ENCODE results near the gene NAA16. TPM values are rescaled to one million over a fixed set of nuclear protein-coding genes. Genes with fewer than 3 reads are reported as not detected.

Gene NAA16
- total RNA-seq, 1 experiment from 2014 or later = 32.4 TPM

GRCh38 chr13:41291246-41291645 is 19.8 kb upstream of the NAA16 start:
- no peak for TF ChIP-seq CTCF (IDR thresholded peaks at IDR 0.05; ENCODE audit: insufficient read depth in 1 of 2, low read depth in 1 of 2, low read length in 1 of 2, severe bottlenecking in 1 of 2, unreplicated experiment in 1 of 2)
- Histone ChIP-seq H3K36me3 (ENCODE audit: control insufficient read depth, insufficient read depth, low read length) (no peaks in the 10 kb centered on the region), H3K9me3 (no peaks in the 10 kb centered on the region), H3K4me1 (no peaks in the 10 kb centered on the region), H3K4me3 (ENCODE audit: low read depth, low read length) (no peak overlapping the region), H3K27me3 (replicated peaks; ENCODE audit: control insufficient read depth, insufficient read depth, low read length) (no peaks in the 10 kb centered on the region)
- Mint-ChIP-seq H3K4me3 (ENCODE audit: unreplicated experiment) (no peak overlapping the region), H3K27me3 (ENCODE audit: insufficient read depth, unreplicated experiment) (no peaks in the 10 kb centered on the region), H3K4me1 (ENCODE audit: low read depth, unreplicated experiment) (no peaks in the 10 kb centered on the region), H3K27ac (ENCODE audit: unreplicated experiment) (no peak overlapping the region), H3K36me3 (ENCODE audit: insufficient read depth, unreplicated experiment) (no peaks in the 10 kb centered on the region), H3K9me3 (ENCODE audit: unreplicated experiment) (peaks cover 10% of the 10 kb centered on the region)
- DNase-seq = no peak
- ChIA-PET POLR2A (no interaction called here), CTCF (no interaction called here)
- no TSS peak for BruUV-seq (replicated peaks)
- intact Hi-C loops (cut with micrococcal nuclease; ENCODE audit: unreplicated experiment) = no loop called here

GRCh38 chr13:41293272-41293671 is 17.8 kb upstream of the NAA16 start:
- CTCF ChIA-PET = no interaction called here
- H3K4me3 Mint-ChIP-seq (ENCODE audit: unreplicated experiment) = no peak overlapping the region
- no TSS peak for BruUV-seq (replicated peaks)

GRCh38 chr13:41294914-41295313 is 16.2 kb upstream of the NAA16 start:
- H3K4me1 Mint-ChIP-seq (ENCODE audit: low read depth, unreplicated experiment) = no peaks in the 10 kb centered on the region
- no peaks in the 10 kb centered on the region for H3K27me3 ChIP-seq (replicated peaks; ENCODE audit: control insufficient read depth, insufficient read depth, low read length)
- ChIA-PET POLR2A (no interaction called here), CTCF (no interaction called here)
- H3K27ac Mint-ChIP-seq (ENCODE audit: unreplicated experiment) = no peak overlapping the region
- H3K27me3 Mint-ChIP-seq (ENCODE audit: insufficient read depth, unreplicated experiment) = peaks cover 4% of the 10 kb centered on the region
- peaks cover 10% of the 10 kb centered on the region for H3K9me3 Mint-ChIP-seq (ENCODE audit: unreplicated experiment)
- DNase-seq = no peak
- no peaks in the 10 kb centered on the region for H3K4me1 ChIP-seq
- no peak overlapping the region for H3K4me3 ChIP-seq (ENCODE audit: low read depth, low read length)
- no peak for TF ChIP-seq CTCF (IDR thresholded peaks at IDR 0.05; ENCODE audit: insufficient read depth in 1 of 2, low read depth in 1 of 2, low read length in 1 of 2, severe bottlenecking in 1 of 2, unreplicated experiment in 1 of 2)
- H3K4me3 Mint-ChIP-seq (ENCODE audit: unreplicated experiment) = no peak overlapping the region
- no TSS peak for BruUV-seq (replicated peaks)
- no peaks in the 10 kb centered on the region for H3K9me3 ChIP-seq
- H3K36me3 Mint-ChIP-seq (ENCODE audit: insufficient read depth, unreplicated experiment) = no peaks in the 10 kb centered on the region
- H3K36me3 ChIP-seq (ENCODE audit: control insufficient read depth, insufficient read depth, low read length) = no peaks in the 10 kb centered on the region
- intact Hi-C loops (cut with micrococcal nuclease; ENCODE audit: unreplicated experiment) = no loop called here

More at GRCh38 chr13:41293272-41293671, 17.8 kb upstream of the NAA16 start:
- Mint-ChIP-seq H3K36me3 (ENCODE audit: insufficient read depth, unreplicated experiment) (no peaks in the 10 kb centered on the region), H3K9me3 (ENCODE audit: unreplicated experiment) (peaks cover 10% of the 10 kb centered on the region), H3K27me3 (ENCODE audit: insufficient read depth, unreplicated experiment) (no peaks in the 10 kb centered on the region), H3K27ac (ENCODE audit: unreplicated experiment) (no peak overlapping the region), H3K4me1 (ENCODE audit: low read depth, unreplicated experiment) (no peaks in the 10 kb centered on the region)
- no peak for TF ChIP-seq CTCF (IDR thresholded peaks at IDR 0.05; ENCODE audit: insufficient read depth in 1 of 2, low read depth in 1 of 2, low read length in 1 of 2, severe bottlenecking in 1 of 2, unreplicated experiment in 1 of 2)
- H3K27me3 ChIP-seq (replicated peaks; ENCODE audit: control insufficient read depth, insufficient read depth, low read length) = no peaks in the 10 kb centered on the region
- no peak overlapping the region for H3K4me3 ChIP-seq (ENCODE audit: low read depth, low read length)
- DNase-seq = no peak
- H3K4me1 ChIP-seq = no peaks in the 10 kb centered on the region
- intact Hi-C loops (cut with micrococcal nuclease; ENCODE audit: unreplicated experiment) = no loop called here
- H3K36me3 ChIP-seq (ENCODE audit: control insufficient read depth, insufficient read depth, low read length) = no peaks in the 10 kb centered on the region
- no peaks in the 10 kb centered on the region for H3K9me3 ChIP-seq
- POLR2A ChIA-PET = no interaction called here

Data from Caco-2 (cell line).